NB4 (cell line): ENCODE results near the gene ANP32B.

ENCODE experiments used
- DNase-seq: peaks from one replicate; pipeline ENCODE4 v3.0.0; 2010; ENCODE audit warnings: low read depth
- H3K4me3 ChIP-seq: one replicate; pipeline ENCODE4 v1.5.1; 2011; ENCODE audit warnings: mild to moderate bottlenecking, low read depth, low read length, moderate library complexity
- CTCF ChIP-seq: IDR thresholded peaks from one replicate; pipeline ENCODE4 v1.5.1; 2012; ENCODE audit warnings: low read depth, low read length
- MAX ChIP-seq: IDR thresholded peaks from 2 replicates; pipeline ENCODE4 v1.6.1; 2011; ENCODE audit warnings: low read depth, low read length
- MYC ChIP-seq: IDR thresholded peaks from 2 replicates; pipeline ENCODE4 v1.6.1; 2011; ENCODE audit warnings: low read depth, low read length
- POLR2A ChIP-seq: IDR thresholded peaks from 2 replicates; pipeline ENCODE4 v1.6.1; 2011; ENCODE audit warnings: mild to moderate bottlenecking; ENCODE audit not compliant: insufficient read length; ENCODE audit errors: extremely low read depth

Gene ANP32B

GRCh38 chr9:98024702-98025101 is 41.6 kb downstream of the ANP32B start:
- DNase-seq = no peak
- no peak for TF ChIP-seq CTCF
- TF ChIP-seq MAX = no peak
- no peak for TF ChIP-seq POLR2A
- TF ChIP-seq MYC = no peak
- no peak overlapping the region for H3K4me3 ChIP-seq

GRCh38 chr9:98031169-98031568 is 48.0 kb downstream of the ANP32B start:
- H3K4me3 ChIP-seq = no peak overlapping the region

GRCh38 chr9:98031935-98032334 is 48.8 kb downstream of the ANP32B start:
- no peak overlapping the region for H3K4me3 ChIP-seq
- TF ChIP-seq POLR2A = no peak
- no peak for TF ChIP-seq MYC
- TF ChIP-seq MAX = no peak
- no peak for TF ChIP-seq CTCF
- DNase-seq = no peak

More at GRCh38 chr9:98031169-98031568, 48.0 kb downstream of the ANP32B start:
- DNase-seq = no peak
- TF ChIP-seq MYC (no peak), CTCF (no peak), MAX (no peak), POLR2A (no peak)

GRCh38 chr9:98034593-98035546 is 51.7 kb downstream of the ANP32B start:
- TF ChIP-seq CTCF (peak; percentile 83), POLR2A (no peak), MYC (no peak), MAX (no peak)
- H3K4me3 ChIP-seq = no peak overlapping the region
- DNase-seq = peak; percentile 82

GRCh38 chr9:98037357-98037756 is 54.2 kb downstream of the ANP32B start:
- no peak for TF ChIP-seq POLR2A
- no peak for TF ChIP-seq CTCF
- no peak for TF ChIP-seq MAX
- TF ChIP-seq MYC = no peak
- DNase-seq = peak; percentile 79
- H3K4me3 ChIP-seq = no peak overlapping the region
